Adrenal gland (tissue), 5 donors: ENCODE measurements around the gene ALDH7A1.

Experiments
- CTCF ChIP-seq, 6 experiments: fragments of 450-650 bp in 4 of 6; fragments of 200-600 bp in 2 of 6; sonication (generic) in 1 of 6; IDR thresholded peaks; 1 replicate in 5 of 6; 2 replicates in 1 of 6; pipeline versions ENCODE4 v1.5.1 to v1.8.0; 2016 to 2021; ENCODE audit warnings: antibody characterized with exemption in 6 of 6, mild to moderate bottlenecking in 2 of 6, moderate library complexity in 1 of 6
- POLR2A ChIP-seq, 2 donors: fragments of 450-650 bp; IDR thresholded peaks; one replicate each; pipeline ENCODE4 v1.6.1; 2017; ENCODE audit warnings: antibody characterized with exemption in 2 of 2, mild to moderate bottlenecking in 2 of 2, moderate library complexity in 1 of 2
- donor health status: DM: no; HTN: no; CAD: no.

- TF ChIP-seq POLR2A (IDR thresholded peaks at IDR 0.05) (no peak), CTCF (IDR thresholded peaks at IDR 0.05) (no peak)
These were observed 15.1 kb upstream of the ALDH7A1 start for GRCh38 chr5:126610160-126610559.
